Immature natural killer cell (primary cell): ENCODE data around the gene RPN1. TPM values are rescaled to one million over a fixed set of nuclear protein-coding genes. Genes with fewer than 3 reads are reported as not detected.
"Not testable (repeated sequence)": the region's sequence is repeated elsewhere in the genome, so short reads cannot be mapped to it uniquely, and the experiment has no call there.

ENCODE experiments used
- DNase-seq, 3 donors: peaks; one replicate each; pipeline ENCODE4 v3.0.0; 2022; ENCODE audit warnings: mixed read lengths in 1 of 3
- H3K27ac Mint-ChIP-seq, 6 donors: one replicate each; pipeline ENCODE4 v1.8.0; 2020; ENCODE audit warnings: mixed read lengths in 6 of 6, mild to moderate bottlenecking in 5 of 6, inconsistent platforms in 4 of 6, moderate library complexity in 3 of 6
- H3K27me3 Mint-ChIP-seq, 3 donors: one replicate each; pipeline ENCODE4 v1.8.0; 2020 to 2021; ENCODE audit warnings: low read depth in 3 of 3, mild to moderate bottlenecking in 3 of 3, mixed read lengths in 3 of 3, moderate library complexity in 3 of 3, inconsistent platforms in 1 of 3
- H3K36me3 Mint-ChIP-seq, 3 donors: one replicate each; pipeline ENCODE4 v1.8.0; 2020; ENCODE audit warnings: mixed read lengths in 3 of 3, inconsistent platforms in 2 of 3, mild to moderate bottlenecking in 2 of 3
- H3K4me1 Mint-ChIP-seq, 2 donors: one replicate each; pipeline ENCODE4 v1.8.0; 2020; ENCODE audit warnings: inconsistent platforms in 2 of 2, mild to moderate bottlenecking in 2 of 2, mixed read lengths in 2 of 2, moderate library complexity in 1 of 2
- H3K4me3 Mint-ChIP-seq, 5 donors: one replicate each; pipeline ENCODE4 v1.8.0; 2020; ENCODE audit warnings: mild to moderate bottlenecking in 5 of 5, mixed read lengths in 5 of 5, inconsistent platforms in 3 of 5, moderate library complexity in 3 of 5
- H3K9me3 Mint-ChIP-seq, 6 donors: one replicate each; pipeline ENCODE4 v1.8.0; 2020; ENCODE audit warnings: mild to moderate bottlenecking in 6 of 6, mixed read lengths in 6 of 6, inconsistent platforms in 4 of 6, moderate library complexity in 3 of 6
- polyA plus RNA-seq, 3 donors: library from polyadenylated mRNA; unstranded; fragments of 300-500 nt; fragmentation: Illumina TruSeq; gene quantifications; one replicate each; pipeline ENCODE4 v1.2.3, GENCODE V29; 2021

RPN1 gene
- polyA plus RNA-seq, 3 donors from 2014 or later = 293 to 404 (median 308) TPM

- H3K4me3 Mint-ChIP-seq = peak overlapping the region in 2 of 5 donors; percentile 29 to 48
- peaks cover 6 to 11% (median 11%) of the 10 kb centered on the region in 3 donors for H3K27me3 Mint-ChIP-seq
- H3K4me1 Mint-ChIP-seq = peaks cover 14 to 23% of the 10 kb centered on the region in 2 donors
- no peak for DNase-seq
- H3K9me3 Mint-ChIP-seq = peaks cover 0 to 3% (median 0%) of the 10 kb centered on the region in 6 donors
- H3K36me3 Mint-ChIP-seq = peaks cover 0 to 6% (median 0%) of the 10 kb centered on the region in 3 donors
- H3K27ac Mint-ChIP-seq = peak overlapping the region in 2 of 6 donors; percentile 9 to 74
These were observed 23.7 kb upstream of the RPN1 start for GRCh38 chr3:128674161-128674784.

GRCh38 chr3:128667641-128668040 lies 17.0 kb upstream of the RPN1 start:
- Mint-ChIP-seq H3K27me3 (peaks cover 3 to 12% (median 5%) of the 10 kb centered on the region in 3 donors), H3K27ac (no peak overlapping the region)

GRCh38 chr3:128665362-128666021 lies 14.9 kb upstream of the RPN1 start:
- no peaks in the 10 kb centered on the region for H3K9me3 Mint-ChIP-seq
- H3K27ac Mint-ChIP-seq = no peak overlapping the region
- peaks cover 2 to 10% (median 2%) of the 10 kb centered on the region in 3 donors for H3K27me3 Mint-ChIP-seq
- no peak overlapping the region for H3K4me3 Mint-ChIP-seq
- no peak for DNase-seq
- H3K36me3 Mint-ChIP-seq = no peaks in the 10 kb centered on the region
- H3K4me1 Mint-ChIP-seq = no peaks in the 10 kb centered on the region

More at GRCh38 chr3:128667641-128668040, 17.0 kb upstream of the RPN1 start:
- H3K36me3 Mint-ChIP-seq = peaks cover 0 to 3% (median 0%) of the 10 kb centered on the region in 3 donors
- no peak overlapping the region for H3K4me3 Mint-ChIP-seq
- DNase-seq = no peak
- H3K9me3 Mint-ChIP-seq = no peaks in the 10 kb centered on the region
- H3K4me1 Mint-ChIP-seq = no peaks in the 10 kb centered on the region

- Mint-ChIP-seq H3K36me3 (no peaks in the 10 kb centered on the region), H3K27ac (no peak overlapping the region), H3K4me1 (no peaks in the 10 kb centered on the region), H3K4me3 (no peak overlapping the region), H3K9me3 (no peaks in the 10 kb centered on the region), H3K27me3 (peaks cover 2 to 10% (median 2%) of the 10 kb centered on the region in 3 donors)
- DNase-seq = no peak
These were observed 12.5 kb upstream of the RPN1 start for GRCh38 chr3:128663151-128663550.

GRCh38 chr3:128655531-128655930 lies 4.9 kb upstream of the RPN1 start:
- peak overlapping the region in 4 of 5 donors; percentile 22 to 61 (median 54) for H3K4me3 Mint-ChIP-seq
- no peaks in the 10 kb centered on the region for H3K36me3 Mint-ChIP-seq
- no peak for DNase-seq
- H3K27me3 Mint-ChIP-seq = peaks cover 7 to 14% (median 7%) of the 10 kb centered on the region in 3 donors
- H3K9me3 Mint-ChIP-seq = no peaks in the 10 kb centered on the region
- peaks cover 11 to 15% of the 10 kb centered on the region in 2 donors for H3K4me1 Mint-ChIP-seq
- no peak overlapping the region for H3K27ac Mint-ChIP-seq

- peaks cover 7 to 14% (median 9%) of the 10 kb centered on the region in 3 donors for H3K27me3 Mint-ChIP-seq
- peak; percentile 32 to 55 (median 54) for DNase-seq
- peaks cover 17 to 22% of the 10 kb centered on the region in 2 donors for H3K4me1 Mint-ChIP-seq
- not testable (repeated sequence) for H3K36me3 Mint-ChIP-seq, H3K9me3 Mint-ChIP-seq
- H3K4me3 Mint-ChIP-seq = peak overlapping the region; percentile 82 to 96 (median 85)
- peak overlapping the region; percentile 65 to 85 (median 80) for H3K27ac Mint-ChIP-seq
These were observed 3.6 kb upstream of the RPN1 start for GRCh38 chr3:128653993-128654805.

GRCh38 chr3:128653383-128653992 lies 2.9 kb upstream of the RPN1 start:
- peak; percentile 41 to 60 (median 47) for DNase-seq
- H3K36me3 Mint-ChIP-seq = not testable (repeated sequence)

GRCh38 chr3:128648940-128649663 lies 1.5 kb downstream of the RPN1 start:
- no peak for DNase-seq
- Mint-ChIP-seq H3K9me3 (no peaks in the 10 kb centered on the region), H3K36me3 (peaks cover 0 to 8% (median 2%) of the 10 kb centered on the region in 3 donors), H3K27me3 (peaks cover 7 to 11% (median 9%) of the 10 kb centered on the region in 3 donors), H3K4me1 (peaks cover 34 to 43% of the 10 kb centered on the region in 2 donors), H3K27ac (peak overlapping the region; percentile 83 to 91 (median 88)), H3K4me3 (peak overlapping the region; percentile 87 to 90 (median 88))

More at GRCh38 chr3:128653383-128653992, 2.9 kb upstream of the RPN1 start:
- Mint-ChIP-seq H3K4me3 (peak overlapping the region; percentile 82 to 96 (median 85)), H3K27ac (peak overlapping the region in 4 of 6 donors; percentile 78 to 85 (median 83)), H3K27me3 (peaks cover 7 to 14% (median 9%) of the 10 kb centered on the region in 3 donors), H3K4me1 (peaks cover 24 to 29% of the 10 kb centered on the region in 2 donors)
- not testable (repeated sequence) for H3K9me3 Mint-ChIP-seq

- peak overlapping the region; percentile 87 to 90 (median 88) for H3K4me3 Mint-ChIP-seq
- H3K27me3 Mint-ChIP-seq = peaks cover 4 to 9% (median 7%) of the 10 kb centered on the region in 3 donors
- H3K27ac Mint-ChIP-seq = peak overlapping the region in 4 of 6 donors; percentile 70 to 91 (median 84)
- peaks cover 32 to 38% of the 10 kb centered on the region in 2 donors for H3K4me1 Mint-ChIP-seq
- H3K9me3 Mint-ChIP-seq = no peaks in the 10 kb centered on the region
- no peak for DNase-seq
- peaks cover 0 to 10% (median 4%) of the 10 kb centered on the region in 3 donors for H3K36me3 Mint-ChIP-seq
These were observed 2.2 kb downstream of the RPN1 start for GRCh38 chr3:128648402-128648801.

- Mint-ChIP-seq H3K9me3 (no peaks in the 10 kb centered on the region), H3K27ac (peak overlapping the region in 3 of 6 donors; percentile 48 to 56 (median 53)), H3K4me3 (no peak overlapping the region), H3K27me3 (peaks cover 4 to 9% (median 7%) of the 10 kb centered on the region in 3 donors), H3K4me1 (peaks cover 34 to 36% of the 10 kb centered on the region in 2 donors), H3K36me3 (peaks cover 0 to 10% (median 4%) of the 10 kb centered on the region in 3 donors)
- DNase-seq = no peak
These were observed 3.3 kb downstream of the RPN1 start for GRCh38 chr3:128647307-128647706.

GRCh38 chr3:128634075-128634611 lies 16.5 kb downstream of the RPN1 start:
- Mint-ChIP-seq H3K4me3 (no peak overlapping the region), H3K9me3 (no peaks in the 10 kb centered on the region), H3K27me3 (no peaks in the 10 kb centered on the region), H3K4me1 (peaks cover 12 to 21% of the 10 kb centered on the region in 2 donors), H3K27ac (no peak overlapping the region), H3K36me3 (peaks cover 9 to 33% (median 18%) of the 10 kb centered on the region in 3 donors)
- no peak for DNase-seq

- H3K27me3 Mint-ChIP-seq = no peaks in the 10 kb centered on the region
These were observed 18.3 kb downstream of the RPN1 start for GRCh38 chr3:128632301-128632700.

More at GRCh38 chr3:128632301-128632700, 18.3 kb downstream of the RPN1 start:
- Mint-ChIP-seq H3K4me3 (no peak overlapping the region), H3K4me1 (peaks cover 4 to 10% of the 10 kb centered on the region in 2 donors), H3K27ac (peak overlapping the region in 1 of 6 donors; percentile 48), H3K9me3 (no peaks in the 10 kb centered on the region), H3K36me3 (peaks cover 14 to 30% (median 15%) of the 10 kb centered on the region in 3 donors)
- DNase-seq = no peak
